ENCODE results near the gene MRPS23. TPM values are rescaled to one million over a fixed set of nuclear protein-coding genes. Genes with fewer than 3 reads are reported as not detected.

MRPS23 gene
- 10 to 100 TPM; 13.0 to 40.5 (median 24.6) TPM for total RNA-seq
- 10 to 100 TPM; 26.5 to 42.8 TPM for polyA plus RNA-seq
- 11.2 reads per million, percentile 38 among the genes with 10 or more reads in this experiment for total RNA-seq

DNA sequence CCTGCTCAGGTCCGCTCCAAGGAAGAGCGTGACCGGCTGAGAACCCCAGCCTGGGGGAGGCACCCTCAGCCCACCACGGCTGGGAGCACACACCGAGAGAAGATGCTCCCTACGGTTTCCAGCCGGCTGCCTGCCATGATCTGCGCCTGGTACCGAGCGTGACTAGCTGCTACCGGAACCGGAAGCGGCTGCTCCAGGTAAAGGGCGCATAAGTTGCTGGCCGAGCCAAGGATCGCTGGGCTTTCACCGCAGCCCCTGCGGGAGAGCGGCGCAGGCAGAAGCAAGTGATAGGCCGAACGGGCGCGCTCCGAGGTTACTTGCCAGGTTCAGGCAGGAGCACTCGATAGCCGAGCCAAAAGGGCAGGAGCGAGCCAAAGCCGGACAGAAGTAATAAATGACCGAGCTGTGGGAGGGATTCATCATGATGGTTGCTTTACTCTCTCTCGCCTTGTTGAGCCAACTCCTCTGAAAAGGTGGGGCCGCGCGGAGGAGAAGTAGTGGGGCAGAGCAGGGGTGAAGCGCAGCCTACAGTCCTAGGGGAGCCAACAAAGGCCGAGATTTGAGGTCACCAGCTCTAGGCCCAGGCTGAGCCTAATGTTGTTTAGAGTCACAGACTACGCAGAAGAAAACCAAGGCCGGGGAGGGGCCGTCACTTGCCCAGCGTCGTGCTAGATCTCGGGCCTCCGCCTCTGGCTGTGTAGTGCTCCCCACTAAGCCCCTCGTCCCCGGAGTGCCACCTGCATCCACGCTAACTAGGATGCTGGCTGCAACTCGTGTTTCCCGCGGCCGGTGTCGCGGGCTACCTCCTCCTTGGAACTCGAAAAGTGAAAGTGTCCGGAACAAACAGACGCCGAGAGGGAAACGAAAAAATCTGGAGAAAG, at the start of gene MRPS23:
MRPS23 (minus strand) TSS at position 171 of the 881 bp plus-strand sequence; CDS start at position 137, 34 bp downstream.
- peak within 1 kb of the TSS; percentile 88 for H3K4me3 ChIP-seq (ENCODE audit: low read length)
- ATAC-seq = peak; percentile 99
- ChIA-PET POLR2A (interaction anchor here (0.7 to 4.5 kb wide), 19 partner anchors 9 to 1247 kb away, joined by 3 to 40 read pairs (median 4); partner anchors contain the start of genes AKAP1, DYNLL2, MKS1 and SRSF1), CTCF (interaction anchor here (1.0 to 3.0 kb wide), 5 partner anchors 11 to 721 kb away, joined by 3 to 14 read pairs (median 3); no protein-coding TSS in a partner anchor)
- H3K36me3 ChIP-seq (ENCODE audit: control insufficient read depth in 2 of 3, insufficient read depth in 3 of 3, low read length in 3 of 3) = peaks cover 0 to 14% (median 0%) of the 10 kb centered on the region in 3 experiments
- H3K27me3 ChIP-seq (ENCODE audit: control insufficient read depth in 2 of 2, insufficient read depth in 2 of 2, low read length in 2 of 2) = no peaks in the 10 kb centered on the region
- peak within 1 kb of the TSS; percentile 86 for H3K27ac ChIP-seq (ENCODE audit: low read depth, low read length)
- H3K4me1 Mint-ChIP-seq = peaks cover 24 to 61% (median 49%) of the 10 kb centered on the region in 7 donors
- H3K9me3 ChIP-seq (ENCODE audit: control insufficient read depth in 2 of 3, low read length in 3 of 3) = no peaks in the 10 kb centered on the region
- H3K9me3 Mint-ChIP-seq = peaks cover 0 to 2% (median 0%) of the 10 kb centered on the region in 11 donors
- no peaks in the 10 kb centered on the region for H3K27me3 Mint-ChIP-seq
- intact Hi-C loops (cut with micrococcal nuclease) = loop anchor here (1.0 to 10.0 kb wide), 17 partner anchors 24 to 1857 kb away; partner anchors contain the start of genes AKAP1 (in 2 of the 2), C17orf67 (in 2 of the 2), DYNLL2 (in 2 of the 2) and SRSF1 (in 2 of the 2)
- peaks cover 20 to 27% of the 10 kb centered on the region in 2 donors for H3K4me1 ChIP-seq (ENCODE audit: control insufficient read depth in 2 of 2, insufficient read depth in 2 of 2, low read length in 2 of 2)
- H3K36me3 Mint-ChIP-seq = peaks cover 0 to 17% (median 4%) of the 10 kb centered on the region in 5 donors
- peak within 1 kb of the TSS; percentile 97 to 100 (median 100) for H3K27ac Mint-ChIP-seq
- DNase-seq = peak; percentile 85 to 98 (median 94)
- H3K4me3 Mint-ChIP-seq = peak within 1 kb of the TSS; percentile 92 to 100 (median 99)

DNA sequence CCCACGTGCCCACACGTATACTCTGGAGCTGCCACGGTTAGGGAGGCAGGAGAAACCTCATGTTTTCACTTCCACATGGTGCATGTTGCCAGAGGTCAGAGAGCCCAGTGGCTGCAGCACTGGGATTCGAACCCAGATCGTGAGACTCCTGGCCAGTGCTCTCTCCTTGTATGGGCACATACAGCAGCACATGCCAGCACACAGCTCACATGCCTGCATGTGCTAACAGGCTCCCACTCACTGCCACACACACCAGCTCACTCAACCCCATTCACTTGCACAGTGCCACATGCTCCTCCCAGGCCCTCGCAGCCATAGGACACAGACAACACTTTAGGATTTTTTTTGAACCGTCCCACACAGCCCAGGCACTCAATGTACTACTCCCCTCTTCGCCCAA, 49.5 kb upstream of the MRPS23 start:
- ChIA-PET POLR2A (no interaction called here), CTCF (interaction anchor here (0.6 kb wide), 1 partner anchor 465 kb away, joined by 4 read pairs; no protein-coding TSS in a partner anchor)
- H3K27me3 ChIP-seq (ENCODE audit: control insufficient read depth in 2 of 2, insufficient read depth in 2 of 2, low read length in 2 of 2) = no peaks in the 10 kb centered on the region
- ATAC-seq = no peak
- no peak overlapping the region for H3K27ac ChIP-seq (ENCODE audit: low read depth, low read length)
- no peaks in the 10 kb centered on the region for H3K36me3 ChIP-seq (ENCODE audit: control insufficient read depth in 2 of 3, insufficient read depth in 3 of 3, low read length in 3 of 3)
- no peaks in the 10 kb centered on the region for H3K9me3 Mint-ChIP-seq
- no peak for DNase-seq
- H3K9me3 ChIP-seq (ENCODE audit: control insufficient read depth in 2 of 3, low read length in 3 of 3) = no peaks in the 10 kb centered on the region
- intact Hi-C loops (cut with micrococcal nuclease) = loop anchor here in 1 of 2 donors (10.0 kb wide), 1 partner anchor 45 kb away; no protein-coding TSS in a partner anchor
- H3K36me3 Mint-ChIP-seq = no peaks in the 10 kb centered on the region
- no peak overlapping the region for H3K27ac Mint-ChIP-seq
- H3K27me3 Mint-ChIP-seq = peaks cover 0 to 6% (median 0%) of the 10 kb centered on the region in 5 donors
- H3K4me3 Mint-ChIP-seq = peak overlapping the region in 1 of 10 donors; percentile 8
- H3K4me3 ChIP-seq (ENCODE audit: low read length) = no peak overlapping the region
- H3K4me1 Mint-ChIP-seq = peaks cover 8 to 26% (median 17%) of the 10 kb centered on the region in 7 donors
- peaks cover 0 to 8% of the 10 kb centered on the region in 2 donors for H3K4me1 ChIP-seq (ENCODE audit: control insufficient read depth in 2 of 2, insufficient read depth in 2 of 2, low read length in 2 of 2)

DNA sequence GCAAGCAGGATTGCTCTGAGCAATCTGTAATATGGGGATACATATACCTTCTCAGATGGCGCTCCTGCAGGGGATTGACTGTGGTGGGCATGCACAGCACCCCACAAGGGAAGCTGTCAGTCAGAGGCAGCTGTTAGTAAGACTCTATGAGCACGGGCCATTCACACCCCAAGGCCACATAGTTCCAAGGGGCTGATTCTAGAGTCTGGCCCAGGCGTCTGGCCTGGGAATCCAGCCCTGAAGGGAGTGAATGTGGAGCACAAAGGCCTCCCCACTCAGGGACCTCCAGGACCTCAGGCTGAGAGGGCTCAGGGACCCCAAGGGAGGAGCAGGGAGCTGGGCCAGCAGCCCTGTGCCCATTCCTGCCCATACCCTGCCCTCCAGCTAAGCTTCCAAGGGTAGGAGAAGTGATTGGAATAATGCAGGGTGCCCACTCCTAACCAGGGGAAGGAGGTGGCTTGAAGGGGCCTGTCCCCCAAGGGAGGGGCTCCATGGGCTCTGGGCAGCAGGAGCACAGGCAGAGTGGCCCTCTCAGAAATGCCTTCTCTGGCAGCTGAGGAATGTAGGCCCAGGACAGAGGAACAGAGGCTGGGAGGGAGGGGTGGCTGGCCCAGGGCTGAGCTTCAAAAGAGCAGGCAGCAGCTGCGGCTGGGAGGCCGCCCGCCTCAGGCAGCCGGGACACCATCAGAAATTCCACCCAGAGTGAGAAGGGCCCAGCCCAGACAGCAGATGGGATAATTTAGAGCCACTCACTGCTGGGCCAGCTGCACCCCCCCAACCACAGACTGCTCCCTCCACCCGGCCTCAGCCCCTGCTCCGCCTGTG, 48.9 kb upstream of the MRPS23 start:
- intact Hi-C loops (cut with micrococcal nuclease) = loop anchor here in 1 of 2 donors (10.0 kb wide), 1 partner anchor 46 kb away; no protein-coding TSS in a partner anchor
- ATAC-seq = no peak
- no peak overlapping the region for H3K27ac ChIP-seq (ENCODE audit: low read depth, low read length)
- H3K4me1 ChIP-seq (ENCODE audit: control insufficient read depth in 2 of 2, insufficient read depth in 2 of 2, low read length in 2 of 2) = peaks cover 0 to 8% of the 10 kb centered on the region in 2 donors
- H3K9me3 ChIP-seq (ENCODE audit: control insufficient read depth in 2 of 3, low read length in 3 of 3) = no peaks in the 10 kb centered on the region
- Mint-ChIP-seq H3K27me3 (peaks cover 0 to 6% (median 0%) of the 10 kb centered on the region in 5 donors), H3K27ac (no peak overlapping the region), H3K36me3 (no peaks in the 10 kb centered on the region), H3K9me3 (no peaks in the 10 kb centered on the region), H3K4me1 (peaks cover 7 to 24% (median 17%) of the 10 kb centered on the region in 7 donors), H3K4me3 (no peak overlapping the region)
- ChIA-PET CTCF (interaction anchor here (0.6 kb wide), 2 partner anchors 11 to 464 kb away, joined by 3 to 4 read pairs; no protein-coding TSS in a partner anchor), POLR2A (interaction anchor here (0.7 kb wide), 1 partner anchor 378 kb away, joined by 3 read pairs; no protein-coding TSS in a partner anchor)
- no peaks in the 10 kb centered on the region for H3K27me3 ChIP-seq (ENCODE audit: control insufficient read depth in 2 of 2, insufficient read depth in 2 of 2, low read length in 2 of 2)
- no peak overlapping the region for H3K4me3 ChIP-seq (ENCODE audit: low read length)
- H3K36me3 ChIP-seq (ENCODE audit: control insufficient read depth in 2 of 3, insufficient read depth in 3 of 3, low read length in 3 of 3) = no peaks in the 10 kb centered on the region
- DNase-seq = no peak

DNA sequence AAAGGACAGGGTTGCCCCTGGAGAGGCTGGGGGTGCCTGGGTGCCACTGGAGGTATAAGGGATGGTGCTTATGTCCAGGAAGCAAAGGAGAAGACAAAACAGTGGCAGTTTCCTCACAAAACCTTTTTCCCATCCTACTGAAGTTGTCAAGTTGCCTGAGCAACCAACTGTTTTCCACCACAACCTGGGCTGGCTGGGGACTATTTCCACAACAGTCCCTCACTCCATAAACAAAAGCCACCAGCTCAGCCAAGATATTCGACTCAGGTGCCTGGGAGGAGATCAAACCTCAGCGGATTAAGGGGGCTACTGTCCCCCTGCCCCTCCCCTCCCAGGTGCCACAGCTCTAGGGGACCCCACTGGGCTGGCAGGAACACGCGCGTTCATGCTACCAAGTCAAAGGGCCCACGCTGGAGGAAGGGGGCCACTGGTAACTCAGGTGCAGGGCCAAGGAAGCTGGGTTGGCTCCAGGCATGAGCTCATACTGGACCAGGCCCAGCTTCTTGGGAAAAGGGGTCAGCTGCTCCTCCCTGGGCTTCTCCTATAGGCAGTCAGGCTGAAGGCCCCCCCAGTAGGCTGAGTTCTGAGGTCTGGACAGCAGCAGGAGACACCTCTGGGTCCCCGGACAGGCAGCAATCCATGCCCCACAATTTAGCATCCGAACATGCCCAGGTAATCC, 45.7 kb upstream of the MRPS23 start:
- POLR2A ChIA-PET = no interaction called here
- H3K9me3 Mint-ChIP-seq = peaks cover 0 to 2% (median 0%) of the 10 kb centered on the region in 11 donors
- peaks cover 0 to 9% (median 0%) of the 10 kb centered on the region in 5 donors for H3K27me3 Mint-ChIP-seq
- intact Hi-C loops (cut with micrococcal nuclease) = loop anchor here in 1 of 2 donors (10.0 kb wide), 1 partner anchor 49 kb away; no protein-coding TSS in a partner anchor
- Histone ChIP-seq H3K4me3 (ENCODE audit: low read length) (no peak overlapping the region), H3K4me1 (ENCODE audit: control insufficient read depth in 2 of 2, insufficient read depth in 2 of 2, low read length in 2 of 2) (no peaks in the 10 kb centered on the region), H3K27me3 (ENCODE audit: control insufficient read depth in 2 of 2, insufficient read depth in 2 of 2, low read length in 2 of 2) (no peaks in the 10 kb centered on the region), H3K36me3 (ENCODE audit: control insufficient read depth in 2 of 3, insufficient read depth in 3 of 3, low read length in 3 of 3) (no peaks in the 10 kb centered on the region), H3K27ac (ENCODE audit: low read depth, low read length) (no peak overlapping the region), H3K9me3 (ENCODE audit: control insufficient read depth in 2 of 3, low read length in 3 of 3) (no peaks in the 10 kb centered on the region)
- H3K27ac Mint-ChIP-seq = no peak overlapping the region
- CTCF ChIA-PET = interaction anchor here (0.7 to 0.8 kb wide), 2 partner anchors 8 to 175 kb away, joined by 3 read pairs; no protein-coding TSS in a partner anchor
- DNase-seq (no peak), ATAC-seq (no peak)
- no peaks in the 10 kb centered on the region for H3K36me3 Mint-ChIP-seq
- H3K4me3 Mint-ChIP-seq = no peak overlapping the region
- peaks cover 0 to 18% (median 7%) of the 10 kb centered on the region in 7 donors for H3K4me1 Mint-ChIP-seq

DNA sequence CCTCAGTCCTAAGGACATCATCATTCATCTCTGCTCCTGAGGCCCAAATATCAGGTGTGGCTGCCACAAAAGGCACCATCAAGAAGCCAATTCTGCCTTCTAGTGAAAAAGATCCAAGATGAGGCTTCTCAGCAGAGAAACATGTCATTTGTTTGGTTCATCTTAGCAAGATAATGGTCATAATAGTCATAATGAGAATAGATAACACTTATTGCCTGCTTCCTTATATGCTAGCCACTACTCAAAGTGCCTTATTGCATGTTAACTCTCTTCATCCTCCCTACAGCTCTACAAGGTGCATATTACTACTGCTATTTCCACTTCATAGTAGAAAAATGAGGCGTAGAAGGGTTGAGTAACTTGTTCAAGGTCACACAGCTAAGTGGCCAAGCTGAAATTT, 45.0 kb upstream of the MRPS23 start:
- ATAC-seq = no peak
- Histone ChIP-seq H3K9me3 (ENCODE audit: control insufficient read depth in 2 of 3, low read length in 3 of 3) (no peaks in the 10 kb centered on the region), H3K36me3 (ENCODE audit: control insufficient read depth in 2 of 3, insufficient read depth in 3 of 3, low read length in 3 of 3) (no peaks in the 10 kb centered on the region), H3K4me3 (ENCODE audit: low read length) (no peak overlapping the region), H3K4me1 (ENCODE audit: control insufficient read depth in 2 of 2, insufficient read depth in 2 of 2, low read length in 2 of 2) (no peaks in the 10 kb centered on the region), H3K27ac (ENCODE audit: low read depth, low read length) (no peak overlapping the region), H3K27me3 (ENCODE audit: control insufficient read depth in 2 of 2, insufficient read depth in 2 of 2, low read length in 2 of 2) (no peaks in the 10 kb centered on the region)
- H3K4me3 Mint-ChIP-seq = no peak overlapping the region
- no peak overlapping the region for H3K27ac Mint-ChIP-seq
- ChIA-PET POLR2A (no interaction called here), CTCF (interaction anchor here (0.7 to 0.8 kb wide), 2 partner anchors 9 to 176 kb away, joined by 3 read pairs; no protein-coding TSS in a partner anchor)
- H3K9me3 Mint-ChIP-seq = peaks cover 0 to 2% (median 0%) of the 10 kb centered on the region in 11 donors
- intact Hi-C loops (cut with micrococcal nuclease) = loop anchor here in 1 of 2 donors (10.0 kb wide), 1 partner anchor 50 kb away; no protein-coding TSS in a partner anchor
- H3K36me3 Mint-ChIP-seq = no peaks in the 10 kb centered on the region
- no peak for DNase-seq
- H3K27me3 Mint-ChIP-seq = peaks cover 0 to 9% (median 0%) of the 10 kb centered on the region in 5 donors
- H3K4me1 Mint-ChIP-seq = peaks cover 0 to 14% (median 7%) of the 10 kb centered on the region in 7 donors
